Thyroid gland (tissue), 4 donors: ENCODE data around the gene BLACAT1. TPM values are rescaled to one million over a fixed set of nuclear protein-coding genes. Genes with fewer than 3 reads are reported as not detected.

Experiments
- DNase-seq, 2 donors: peaks; one replicate each; pipeline ENCODE4 v3.0.0-alpha.2; 2019
- H3K27ac ChIP-seq, 3 donors: fragments of 200-600 bp; sonication (generic); 1 replicate in 2 of 3; 2 replicates in 1 of 3; pipeline ENCODE4 v1.5.1; 2016 to 2019; ENCODE audit warnings: mild to moderate bottlenecking in 1 of 3, moderate library complexity in 1 of 3
- H3K27me3 ChIP-seq: fragments of 200-600 bp; sonication (generic); one replicate; pipeline ENCODE4 v1.5.1; 2019
- H3K36me3 ChIP-seq, 2 donors: fragments of 200-600 bp; sonication (generic); one replicate each; pipeline ENCODE4 v1.5.1; 2016 to 2019
- H3K4me1 ChIP-seq, 2 donors: fragments of 200-600 bp; sonication (generic); one replicate each; pipeline ENCODE4 v1.5.1; 2017 to 2019
- H3K4me3 ChIP-seq, 3 donors: fragments of 200-600 bp; sonication (generic); replicated peaks in 1 of 3; 1 replicate in 2 of 3; 2 replicates in 1 of 3; pipeline ENCODE4 v1.5.1; 2016; ENCODE audit warnings: mild to moderate bottlenecking in 1 of 3
- H3K9me3 ChIP-seq: fragments of 200-600 bp; sonication (generic); one replicate; pipeline ENCODE4 v1.5.1; 2017
- POLR2A ChIP-seq, 2 donors: fragments of 450-650 bp; IDR thresholded peaks; one replicate each; pipeline ENCODE4 v1.6.1; 2017; ENCODE audit warnings: antibody characterized with exemption in 2 of 2, mild to moderate bottlenecking in 2 of 2, moderate library complexity in 1 of 2
- WGBS, 2 donors: methylation state at CpG; one replicate each; pipeline ENCODE4 v1.1.5; 2017; 5-methylcytosine and 5-hydroxymethylcytosine counted together
- intact Hi-C: fragments of 100-400 bp; cut with DNase I; formaldehyde crosslinking; loops from one replicate; pipeline ENCODE4 v1.15.1; 2023
- total RNA-seq, 4 donors: library from RNA; depleted of rRNA; stranded (reverse); fragments of >200 nt; gene quantifications; one replicate each; pipeline ENCODE4 v1.2.3, GENCODE V29; 2016
- TF ChIP-seq, protein P1 (sequence below), 6 experiments: fragments of 200-600 bp in 3 of 6; fragments of 450-650 bp in 3 of 6; sonication (generic) in 3 of 6; IDR thresholded peaks; one replicate each; pipeline ENCODE4 v1.5.1; 2016 to 2019; ENCODE audit warnings: antibody characterized with exemption in 6 of 6, mild to moderate bottlenecking in 2 of 6, inconsistent platforms in 1 of 6, moderate library complexity in 1 of 6

Gene BLACAT1
- total RNA-seq, 4 donors from 2014 or later, result 2.3 to 4.2 (median 3.2) TPM

GRCh38 chr1:205473966-205474365 is 18.1 kb upstream of the BLACAT1 start:
- no peaks in the 10 kb centered on the region for H3K27me3 ChIP-seq
- 91 to 92% methylated on average over 7 of the region's 7 CpGs for WGBS, 2 donors
- intact Hi-C loops, result no loop called here

GRCh38 chr1:205473475-205473874 is 17.6 kb upstream of the BLACAT1 start:
- Histone ChIP-seq H3K4me3 (no peak overlapping the region), H3K9me3 (no peaks in the 10 kb centered on the region), H3K27me3 (no peaks in the 10 kb centered on the region), H3K36me3 (no peaks in the 10 kb centered on the region), H3K27ac (no peak overlapping the region), H3K4me1 (peaks cover 5 to 12% of the 10 kb centered on the region in 2 donors)
- 41 to 42% methylated on average over 4 of the region's 4 CpGs for WGBS, 2 donors
- DNase-seq, result no peak
- intact Hi-C loops, result no loop called here
- no peak for TF ChIP-seq POLR2A (IDR thresholded peaks at IDR 0.05)
- TF ChIP-seq, protein P1, sequence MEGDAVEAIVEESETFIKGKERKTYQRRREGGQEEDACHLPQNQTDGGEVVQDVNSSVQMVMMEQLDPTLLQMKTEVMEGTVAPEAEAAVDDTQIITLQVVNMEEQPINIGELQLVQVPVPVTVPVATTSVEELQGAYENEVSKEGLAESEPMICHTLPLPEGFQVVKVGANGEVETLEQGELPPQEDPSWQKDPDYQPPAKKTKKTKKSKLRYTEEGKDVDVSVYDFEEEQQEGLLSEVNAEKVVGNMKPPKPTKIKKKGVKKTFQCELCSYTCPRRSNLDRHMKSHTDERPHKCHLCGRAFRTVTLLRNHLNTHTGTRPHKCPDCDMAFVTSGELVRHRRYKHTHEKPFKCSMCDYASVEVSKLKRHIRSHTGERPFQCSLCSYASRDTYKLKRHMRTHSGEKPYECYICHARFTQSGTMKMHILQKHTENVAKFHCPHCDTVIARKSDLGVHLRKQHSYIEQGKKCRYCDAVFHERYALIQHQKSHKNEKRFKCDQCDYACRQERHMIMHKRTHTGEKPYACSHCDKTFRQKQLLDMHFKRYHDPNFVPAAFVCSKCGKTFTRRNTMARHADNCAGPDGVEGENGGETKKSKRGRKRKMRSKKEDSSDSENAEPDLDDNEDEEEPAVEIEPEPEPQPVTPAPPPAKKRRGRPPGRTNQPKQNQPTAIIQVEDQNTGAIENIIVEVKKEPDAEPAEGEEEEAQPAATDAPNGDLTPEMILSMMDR (IDR thresholded peaks at IDR 0.05), result no peak

More at GRCh38 chr1:205473966-205474365, 18.1 kb upstream of the BLACAT1 start:
- DNase-seq, result no peak
- no peak overlapping the region for H3K27ac ChIP-seq
- H3K4me3 ChIP-seq, result no peak overlapping the region
- TF ChIP-seq POLR2A (IDR thresholded peaks at IDR 0.05), result no peak
- TF ChIP-seq, protein P1 (IDR thresholded peaks at IDR 0.05), result no peak
- H3K9me3 ChIP-seq, result no peaks in the 10 kb centered on the region
- no peaks in the 10 kb centered on the region for H3K36me3 ChIP-seq
- H3K4me1 ChIP-seq, result peaks cover 5 to 12% of the 10 kb centered on the region in 2 donors

DNA sequence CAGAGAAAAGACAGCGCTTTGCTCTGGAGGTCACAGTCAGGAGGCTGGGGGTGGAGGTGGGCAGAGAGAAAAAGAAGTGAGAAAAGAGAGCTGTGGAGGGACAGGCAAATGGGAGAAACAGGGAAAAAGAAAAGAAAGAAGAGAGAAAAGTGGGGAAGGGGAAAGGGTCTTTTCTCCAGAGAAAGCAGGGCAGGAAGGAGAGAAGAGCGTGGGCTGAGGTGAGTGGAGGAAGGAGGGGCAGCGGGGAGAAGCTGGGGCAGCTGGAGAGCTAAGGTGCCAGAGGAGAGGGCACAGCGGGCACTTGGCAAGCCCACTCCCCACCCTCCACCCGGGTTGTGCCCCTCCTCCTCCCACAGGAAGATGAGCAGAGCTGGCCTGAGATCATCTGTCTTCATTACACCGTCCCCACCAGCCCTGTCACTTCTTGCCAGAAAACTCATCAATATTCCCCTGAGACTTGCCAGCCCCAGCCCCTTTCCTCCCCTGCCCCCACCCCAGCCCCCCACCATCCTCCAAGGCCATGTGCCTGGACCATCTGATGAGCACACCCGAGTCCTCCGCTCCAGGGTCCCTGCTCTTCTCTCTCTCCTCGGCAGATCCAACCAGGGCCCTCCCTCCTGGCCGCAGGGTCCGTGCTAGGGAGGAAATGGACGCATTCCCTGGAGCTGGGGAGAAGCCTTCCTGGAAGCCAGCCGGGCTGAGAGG is 17.0 kb upstream of the BLACAT1 start:
- no peak for DNase-seq
- no peak for TF ChIP-seq POLR2A (IDR thresholded peaks at IDR 0.05)
- TF ChIP-seq, protein P1 (IDR thresholded peaks at IDR 0.05), result no peak
- intact Hi-C loops, result no loop called here
- H3K4me3 ChIP-seq, result no peak overlapping the region
- H3K36me3 ChIP-seq, result no peaks in the 10 kb centered on the region
- H3K27me3 ChIP-seq, result no peaks in the 10 kb centered on the region
- H3K27ac ChIP-seq, result no peak overlapping the region
- WGBS, 2 donors, result 35 to 44% methylated on average over 9 to 13 of the region's 13 CpGs
- H3K4me1 ChIP-seq, result peaks cover 0 to 6% of the 10 kb centered on the region in 2 donors
- H3K9me3 ChIP-seq, result no peaks in the 10 kb centered on the region

DNA sequence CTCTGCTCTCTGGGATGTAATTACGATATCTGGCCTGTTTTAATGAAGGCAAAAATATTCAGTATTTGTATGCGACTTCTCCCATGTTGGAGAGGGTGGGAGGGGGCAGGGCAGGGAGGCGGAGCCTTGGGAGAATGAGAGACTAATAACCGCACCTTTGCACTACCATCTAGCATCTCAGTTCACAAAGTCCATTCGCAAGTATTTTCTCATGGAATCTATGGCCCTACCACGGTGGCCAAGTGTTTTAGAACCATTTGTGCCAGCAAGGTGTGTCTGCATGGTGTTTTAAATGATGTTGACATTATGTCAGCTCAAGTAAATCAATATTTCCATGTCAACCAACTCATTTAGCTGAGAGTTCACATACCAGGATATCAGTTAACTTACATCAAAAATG is 14.3 kb upstream of the BLACAT1 start:
- no peaks in the 10 kb centered on the region for H3K27me3 ChIP-seq
- no peaks in the 10 kb centered on the region for H3K9me3 ChIP-seq
- DNase-seq, result no peak
- intact Hi-C loops, result no loop called here
- no peak overlapping the region for H3K27ac ChIP-seq
- WGBS, 2 donors, result 87 to 91% methylated on average over 6 of the region's 6 CpGs
- H3K4me3 ChIP-seq, result no peak overlapping the region
- TF ChIP-seq, protein P1 (IDR thresholded peaks at IDR 0.05), result no peak
- no peak for TF ChIP-seq POLR2A (IDR thresholded peaks at IDR 0.05)
- H3K4me1 ChIP-seq, result no peaks in the 10 kb centered on the region
- no peaks in the 10 kb centered on the region for H3K36me3 ChIP-seq

GRCh38 chr1:205466595-205467220 is 10.9 kb upstream of the BLACAT1 start:
- Histone ChIP-seq H3K27ac (no peak overlapping the region), H3K4me1 (no peaks in the 10 kb centered on the region), H3K4me3 (no peak overlapping the region), H3K9me3 (no peaks in the 10 kb centered on the region), H3K36me3 (no peaks in the 10 kb centered on the region), H3K27me3 (no peaks in the 10 kb centered on the region)
- DNase-seq, result no peak
- TF ChIP-seq POLR2A (IDR thresholded peaks at IDR 0.05), result no peak
- TF ChIP-seq, protein P1 (IDR thresholded peaks at IDR 0.05), result no peak
- intact Hi-C loops, result no loop called here
- WGBS, 2 donors, result 52 to 61% methylated on average over 7 of the region's 7 CpGs
